ENCODE measurements around the gene SLC17A7. TPM values are rescaled to one million over a fixed set of nuclear protein-coding genes. Genes with fewer than 3 reads are reported as not detected.
A peak's percentile ranks its signal among the peaks of the same experiment; 100 is the strongest.

Gene SLC17A7
- total RNA-seq, 2 donors from 2014 or later: 0.22 to 0.33 TPM

GRCh38 chr19:49423985-49424303 lies 17.4 kb downstream of the SLC17A7 start:
- Histone ChIP-seq H3K9ac (ENCODE audit: extremely low read depth, low read length, poor library complexity, severe bottlenecking) (no peak overlapping the region), H3K36me3 (ENCODE audit: control insufficient read depth, insufficient read depth, low read length) (no peaks in the 10 kb centered on the region), H3K27me3 (ENCODE audit: control insufficient read depth, insufficient read depth, low read length, poor library complexity, severe bottlenecking) (peaks cover 100% of the 10 kb centered on the region), H3K27ac (ENCODE audit: low read depth, low read length) (no peak overlapping the region), H3K4me3 (ENCODE audit: low read length) (no peak overlapping the region), H3K4me1 (ENCODE audit: control insufficient read depth, insufficient read depth, low read length) (no peaks in the 10 kb centered on the region), H3K9me3 (ENCODE audit: control insufficient read depth, low read length) (no peaks in the 10 kb centered on the region)
- H3K27ac Mint-ChIP-seq: no peak overlapping the region
- 15 to 17% methylated on average over 3 of the region's 3 CpGs for WGBS, 2 experiments (ENCODE audit: insufficient coverage in 1 of 2, insufficient read length in 1 of 2)
- no peak for TF ChIP-seq CTCF (conservative IDR thresholded peaks at IDR 0.05)
- H3K9me3 Mint-ChIP-seq: no peaks in the 10 kb centered on the region
- no peak overlapping the region for H3K4me3 Mint-ChIP-seq
- no peaks in the 10 kb centered on the region for H3K36me3 Mint-ChIP-seq (ENCODE audit: low read depth)
- no peak for DNase-seq
- H3K4me1 Mint-ChIP-seq: peaks cover 23% of the 10 kb centered on the region
- H3K27me3 Mint-ChIP-seq (ENCODE audit: insufficient read depth): peaks cover 99% of the 10 kb centered on the region

- peaks cover 100% of the 10 kb centered on the region for H3K27me3 ChIP-seq (ENCODE audit: control insufficient read depth, insufficient read depth, low read length, poor library complexity, severe bottlenecking)
- TF ChIP-seq CTCF (conservative IDR thresholded peaks at IDR 0.05): no peak
- H3K27me3 Mint-ChIP-seq (ENCODE audit: insufficient read depth): peaks cover 98% of the 10 kb centered on the region
- no peaks in the 10 kb centered on the region for H3K9me3 ChIP-seq (ENCODE audit: control insufficient read depth, low read length)
- peak within 1 kb of the TSS; percentile 41 for H3K4me3 Mint-ChIP-seq
- H3K36me3 ChIP-seq (ENCODE audit: control insufficient read depth, insufficient read depth, low read length): no peaks in the 10 kb centered on the region
- H3K4me3 ChIP-seq (ENCODE audit: low read length): peak within 1 kb of the TSS; percentile 69
- no peak within 1 kb of the TSS for H3K27ac Mint-ChIP-seq
- peaks cover 21% of the 10 kb centered on the region for H3K4me1 Mint-ChIP-seq
- no peaks in the 10 kb centered on the region for H3K9me3 Mint-ChIP-seq
- no peak within 1 kb of the TSS for H3K27ac ChIP-seq (ENCODE audit: low read depth, low read length)
- no peaks in the 10 kb centered on the region for H3K36me3 Mint-ChIP-seq (ENCODE audit: low read depth)
- DNase-seq: no peak
- no peak within 1 kb of the TSS for H3K9ac ChIP-seq (ENCODE audit: extremely low read depth, low read length, poor library complexity, severe bottlenecking)
- H3K4me1 ChIP-seq (ENCODE audit: control insufficient read depth, insufficient read depth, low read length): no peaks in the 10 kb centered on the region
- 17 to 19% methylated on average over 14 to 42 of the region's 42 CpGs for WGBS, 2 experiments (ENCODE audit: insufficient coverage in 1 of 2, insufficient read length in 1 of 2)
Measured at GRCh38 chr19:49423071-49423984, 18.0 kb downstream of the SLC17A7 start, which contains the start of gene PTH2. Gene PTH2 (minus strand): TSS chr19:49423441. CDS start chr19:49423339, 102 bp downstream.

DNA sequence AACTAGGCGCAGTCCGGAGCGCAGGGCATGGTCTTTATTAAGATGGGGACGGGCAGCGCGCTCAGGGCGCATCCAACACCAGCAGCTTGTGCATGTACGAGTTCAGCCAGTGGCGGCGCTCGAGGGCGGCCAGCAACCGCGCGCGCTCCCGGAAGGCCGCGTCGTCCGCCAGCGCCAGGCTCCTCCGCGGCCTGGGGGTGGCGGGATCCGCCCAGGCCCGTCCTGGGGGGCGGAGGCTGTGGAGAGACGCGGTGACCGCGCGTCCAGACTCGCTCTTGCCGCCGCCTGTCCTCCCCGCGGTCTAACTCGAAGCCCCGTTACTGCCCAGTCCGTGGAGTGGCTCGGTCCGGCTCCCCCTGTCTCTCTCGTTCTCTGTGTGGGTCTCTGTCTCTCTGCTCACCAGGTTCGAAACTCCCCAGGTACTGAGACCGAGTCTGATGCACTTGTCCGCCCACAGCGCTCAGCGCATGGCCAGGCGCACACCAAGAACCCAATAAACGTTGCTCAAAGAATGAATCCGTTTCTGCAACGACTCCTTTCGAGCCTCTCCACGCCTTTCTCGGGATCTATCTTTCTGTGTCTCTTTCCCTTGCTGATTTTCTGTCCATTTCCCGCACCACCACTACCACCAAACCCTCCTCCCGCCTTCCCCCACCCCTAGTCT lies 18.8 kb downstream of the SLC17A7 start:
- Mint-ChIP-seq H3K9me3 (no peaks in the 10 kb centered on the region), H3K4me1 (peaks cover 16% of the 10 kb centered on the region), H3K27ac (no peak overlapping the region), H3K36me3 (ENCODE audit: low read depth) (no peaks in the 10 kb centered on the region), H3K27me3 (ENCODE audit: insufficient read depth) (peaks cover 97% of the 10 kb centered on the region), H3K4me3 (peak overlapping the region; percentile 41)
- H3K9ac ChIP-seq (ENCODE audit: extremely low read depth, low read length, poor library complexity, severe bottlenecking): no peak overlapping the region
- no peak overlapping the region for H3K27ac ChIP-seq (ENCODE audit: low read depth, low read length)
- DNase-seq: peak; percentile 93
- H3K4me3 ChIP-seq (ENCODE audit: low read length): peak overlapping the region; percentile 69
- H3K9me3 ChIP-seq (ENCODE audit: control insufficient read depth, low read length): no peaks in the 10 kb centered on the region
- H3K4me1 ChIP-seq (ENCODE audit: control insufficient read depth, insufficient read depth, low read length): no peaks in the 10 kb centered on the region
- peaks cover 96% of the 10 kb centered on the region for H3K27me3 ChIP-seq (ENCODE audit: control insufficient read depth, insufficient read depth, low read length, poor library complexity, severe bottlenecking)
- peak; percentile 79 for TF ChIP-seq CTCF (conservative IDR thresholded peaks at IDR 0.05)
- no peaks in the 10 kb centered on the region for H3K36me3 ChIP-seq (ENCODE audit: control insufficient read depth, insufficient read depth, low read length)
- WGBS, 2 experiments (ENCODE audit: insufficient coverage in 1 of 2, insufficient read length in 1 of 2): 4 to 9% methylated on average over 40 to 58 of the region's 58 CpGs
